ENCODE results near the gene ATP6V0C.

DNA sequence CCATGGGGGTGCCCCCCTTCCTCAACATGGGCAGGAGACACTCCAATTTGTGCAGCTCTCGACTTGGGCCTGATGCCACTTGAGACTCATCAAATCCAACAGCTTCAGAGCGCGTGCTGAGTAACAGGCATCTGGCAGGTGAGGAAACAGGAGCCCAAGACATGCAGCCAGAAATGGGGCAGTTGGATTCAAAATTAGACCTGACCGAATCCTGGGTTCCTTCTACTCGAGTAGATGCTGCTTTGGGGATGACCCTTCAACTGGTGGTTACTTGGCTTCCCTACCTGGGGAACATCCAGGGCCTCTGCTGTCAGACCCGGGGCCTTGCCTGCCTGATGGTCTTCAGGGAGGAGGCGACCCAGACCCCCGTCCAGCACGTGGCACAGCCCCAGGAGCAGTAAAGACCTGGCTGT lies 43.1 kb upstream of the ATP6V0C start:
- TF ChIP-seq, protein P1, sequence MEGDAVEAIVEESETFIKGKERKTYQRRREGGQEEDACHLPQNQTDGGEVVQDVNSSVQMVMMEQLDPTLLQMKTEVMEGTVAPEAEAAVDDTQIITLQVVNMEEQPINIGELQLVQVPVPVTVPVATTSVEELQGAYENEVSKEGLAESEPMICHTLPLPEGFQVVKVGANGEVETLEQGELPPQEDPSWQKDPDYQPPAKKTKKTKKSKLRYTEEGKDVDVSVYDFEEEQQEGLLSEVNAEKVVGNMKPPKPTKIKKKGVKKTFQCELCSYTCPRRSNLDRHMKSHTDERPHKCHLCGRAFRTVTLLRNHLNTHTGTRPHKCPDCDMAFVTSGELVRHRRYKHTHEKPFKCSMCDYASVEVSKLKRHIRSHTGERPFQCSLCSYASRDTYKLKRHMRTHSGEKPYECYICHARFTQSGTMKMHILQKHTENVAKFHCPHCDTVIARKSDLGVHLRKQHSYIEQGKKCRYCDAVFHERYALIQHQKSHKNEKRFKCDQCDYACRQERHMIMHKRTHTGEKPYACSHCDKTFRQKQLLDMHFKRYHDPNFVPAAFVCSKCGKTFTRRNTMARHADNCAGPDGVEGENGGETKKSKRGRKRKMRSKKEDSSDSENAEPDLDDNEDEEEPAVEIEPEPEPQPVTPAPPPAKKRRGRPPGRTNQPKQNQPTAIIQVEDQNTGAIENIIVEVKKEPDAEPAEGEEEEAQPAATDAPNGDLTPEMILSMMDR (conservative IDR thresholded peaks at IDR 0.05 in 1 of 2, IDR thresholded peaks at IDR 0.05 in 1 of 2; ENCODE audit: extremely low read depth in 1 of 2, insufficient read depth in 1 of 2, low read depth in 1 of 2, low read length in 2 of 2), result no peak
- TF ChIP-seq EZH2 (IDR thresholded peaks at IDR 0.05; ENCODE audit: borderline replicate concordance, low read length), result no peak
